ENCODE measurements around the gene MPND. TPM values are rescaled to one million over a fixed set of nuclear protein-coding genes. Genes with fewer than 3 reads are reported as not detected.
A peak's percentile ranks its signal among the peaks of the same experiment; 100 is the strongest.

The MPND gene
- total RNA-seq, 2 experiments from 2014 or later, result 12.6 to 18.0 TPM

GRCh38 chr19:4350111-4350510 is 6.7 kb downstream of the MPND start:
- Mint-ChIP-seq H3K9me3 (ENCODE audit: low read depth) (no peaks in the 10 kb centered on the region), H3K36me3 (ENCODE audit: low read depth) (peaks cover 14% of the 10 kb centered on the region), H3K4me3 (no peak overlapping the region), H3K27me3 (no peaks in the 10 kb centered on the region), H3K27ac (no peak overlapping the region), H3K4me1 (peaks cover 2% of the 10 kb centered on the region)
- intact Hi-C loops (cut with DNase I, micrococcal nuclease), result no loop called here
- ChIA-PET CTCF (interaction anchor here (0.6 kb wide), 1 partner anchor 82 kb away, joined by 3 read pairs; no protein-coding TSS in a partner anchor), POLR2A (no interaction called here)
- DNase-seq, result no peak
- ATAC-seq, result no peak

GRCh38 chr19:4350726-4351125 is 7.4 kb downstream of the MPND start:
- ChIA-PET CTCF (interaction anchor here (3.1 kb wide), 1 partner anchor 8 kb away, joined by 37 read pairs; the partner anchor contains the start of gene MPND), POLR2A (no interaction called here)
- Mint-ChIP-seq H3K4me1 (peaks cover 2% of the 10 kb centered on the region), H3K27me3 (no peaks in the 10 kb centered on the region), H3K27ac (no peak overlapping the region), H3K9me3 (ENCODE audit: low read depth) (no peaks in the 10 kb centered on the region), H3K4me3 (no peak overlapping the region), H3K36me3 (ENCODE audit: low read depth) (peaks cover 12% of the 10 kb centered on the region)
- DNase-seq (no peak), ATAC-seq (no peak)
- intact Hi-C loops (cut with DNase I, micrococcal nuclease), result no loop called here

- Mint-ChIP-seq H3K27ac (no peak overlapping the region), H3K36me3 (ENCODE audit: low read depth) (peaks cover 3% of the 10 kb centered on the region), H3K4me3 (no peak overlapping the region), H3K9me3 (ENCODE audit: low read depth) (no peaks in the 10 kb centered on the region), H3K4me1 (no peaks in the 10 kb centered on the region), H3K27me3 (no peaks in the 10 kb centered on the region)
- CTCF ChIA-PET, result interaction anchor here (0.5 to 3.1 kb wide), 21 partner anchors 10 to 174 kb away, joined by 3 to 52 read pairs (median 4); partner anchors contain the start of genes MPND and YJU2
- peak; percentile 74 for DNase-seq
- intact Hi-C loops (cut with DNase I, micrococcal nuclease), result loop anchor here (1.0 kb wide), 1 partner anchor 85 kb away; no protein-coding TSS in a partner anchor
- POLR2A ChIA-PET, result interaction anchor here (1.2 to 1.9 kb wide), 3 partner anchors 9 to 86 kb away, joined by 4 to 11 read pairs (median 7); partner anchors contain the start of gene MPND
- ATAC-seq, result peak; percentile 72
Observed at GRCh38 chr19:4352701-4353121, 9.3 kb downstream of the MPND start.

GRCh38 chr19:4354282-4354681 is 10.9 kb downstream of the MPND start:
- no peaks in the 10 kb centered on the region for H3K9me3 Mint-ChIP-seq (ENCODE audit: low read depth)
- ChIA-PET CTCF (interaction anchor here (2.1 kb wide), 1 partner anchor 22 kb away, joined by 8 read pairs; no protein-coding TSS in a partner anchor), POLR2A (no interaction called here)
- no peaks in the 10 kb centered on the region for H3K4me1 Mint-ChIP-seq
- H3K27me3 Mint-ChIP-seq, result no peaks in the 10 kb centered on the region
- intact Hi-C loops (cut with DNase I, micrococcal nuclease), result no loop called here
- no peak for DNase-seq
- no peak overlapping the region for H3K4me3 Mint-ChIP-seq
- H3K36me3 Mint-ChIP-seq (ENCODE audit: low read depth), result peaks cover 3% of the 10 kb centered on the region
- no peak for ATAC-seq
- no peak overlapping the region for H3K27ac Mint-ChIP-seq

- ChIA-PET CTCF (no interaction called here), POLR2A (no interaction called here)
- Mint-ChIP-seq H3K9me3 (ENCODE audit: low read depth) (no peaks in the 10 kb centered on the region), H3K4me3 (no peak overlapping the region), H3K36me3 (ENCODE audit: low read depth) (peaks cover 4% of the 10 kb centered on the region), H3K27ac (no peak overlapping the region), H3K4me1 (no peaks in the 10 kb centered on the region), H3K27me3 (no peaks in the 10 kb centered on the region)
- no peak for DNase-seq
- intact Hi-C loops (cut with DNase I, micrococcal nuclease), result no loop called here
- ATAC-seq, result no peak
Observed at GRCh38 chr19:4354897-4355296, 11.5 kb downstream of the MPND start.

- H3K4me3 Mint-ChIP-seq, result no peak overlapping the region
- H3K9me3 Mint-ChIP-seq (ENCODE audit: low read depth), result no peaks in the 10 kb centered on the region
- intact Hi-C loops (cut with DNase I, micrococcal nuclease), result no loop called here
- ChIA-PET CTCF (no interaction called here), POLR2A (interaction anchor here (1.4 kb wide), 1 partner anchor 13 kb away, joined by 4 read pairs; no protein-coding TSS in a partner anchor)
- no peaks in the 10 kb centered on the region for H3K27me3 Mint-ChIP-seq
- DNase-seq (no peak), ATAC-seq (no peak)
- H3K27ac Mint-ChIP-seq, result no peak overlapping the region
- H3K36me3 Mint-ChIP-seq (ENCODE audit: low read depth), result peaks cover 14% of the 10 kb centered on the region
- H3K4me1 Mint-ChIP-seq, result no peaks in the 10 kb centered on the region
Observed at GRCh38 chr19:4357095-4357797, 13.9 kb downstream of the MPND start.

- Mint-ChIP-seq H3K27ac (no peak overlapping the region), H3K9me3 (ENCODE audit: low read depth) (no peaks in the 10 kb centered on the region), H3K4me1 (no peaks in the 10 kb centered on the region), H3K36me3 (ENCODE audit: low read depth) (peaks cover 12% of the 10 kb centered on the region), H3K27me3 (no peaks in the 10 kb centered on the region), H3K4me3 (no peak overlapping the region)
- DNase-seq (no peak), ATAC-seq (no peak)
- intact Hi-C loops (cut with DNase I, micrococcal nuclease), result no loop called here
- POLR2A ChIA-PET, result interaction anchor here (1.4 kb wide), 1 partner anchor 12 kb away, joined by 4 read pairs; no protein-coding TSS in a partner anchor
- CTCF ChIA-PET, result no interaction called here
Observed at GRCh38 chr19:4357921-4358326, 14.6 kb downstream of the MPND start.

GRCh38 chr19:4358709-4359626 is 15.6 kb downstream of the MPND start:
- no peak for DNase-seq
- no peaks in the 10 kb centered on the region for H3K4me1 Mint-ChIP-seq
- POLR2A ChIA-PET, result interaction anchor here (1.4 kb wide), 1 partner anchor 11 kb away, joined by 4 read pairs; no protein-coding TSS in a partner anchor
- intact Hi-C loops (cut with DNase I, micrococcal nuclease), result no loop called here
- no peak for ATAC-seq
- CTCF ChIA-PET, result interaction anchor here (0.7 kb wide), 1 partner anchor 92 kb away, joined by 3 read pairs; no protein-coding TSS in a partner anchor
- no peak overlapping the region for H3K4me3 Mint-ChIP-seq
- H3K9me3 Mint-ChIP-seq (ENCODE audit: low read depth), result no peaks in the 10 kb centered on the region
- H3K27me3 Mint-ChIP-seq, result no peaks in the 10 kb centered on the region
- peaks cover 16% of the 10 kb centered on the region for H3K36me3 Mint-ChIP-seq (ENCODE audit: low read depth)
- no peak overlapping the region for H3K27ac Mint-ChIP-seq

- CTCF ChIA-PET, result no interaction called here
- Mint-ChIP-seq H3K36me3 (ENCODE audit: low read depth) (peaks cover 16% of the 10 kb centered on the region), H3K27ac (no peak overlapping the region), H3K4me1 (no peaks in the 10 kb centered on the region), H3K9me3 (ENCODE audit: low read depth) (no peaks in the 10 kb centered on the region), H3K27me3 (no peaks in the 10 kb centered on the region), H3K4me3 (no peak overlapping the region)
- POLR2A ChIA-PET, result no interaction called here
- ATAC-seq (no peak), DNase-seq (no peak)
- intact Hi-C loops (cut with DNase I, micrococcal nuclease), result no loop called here
Observed at GRCh38 chr19:4359627-4360000, 16.3 kb downstream of the MPND start.

- Mint-ChIP-seq H3K27ac (no peak overlapping the region), H3K27me3 (no peaks in the 10 kb centered on the region), H3K36me3 (ENCODE audit: low read depth) (peaks cover 18% of the 10 kb centered on the region), H3K9me3 (ENCODE audit: low read depth) (no peaks in the 10 kb centered on the region), H3K4me1 (no peaks in the 10 kb centered on the region), H3K4me3 (no peak overlapping the region)
- ChIA-PET POLR2A (no interaction called here), CTCF (no interaction called here)
- DNase-seq (no peak), ATAC-seq (no peak)
- intact Hi-C loops (cut with DNase I, micrococcal nuclease), result no loop called here
Observed at GRCh38 chr19:4360081-4360569, 16.8 kb downstream of the MPND start.

GRCh38 chr19:4360641-4361151 is 17.3 kb downstream of the MPND start:
- no peak for DNase-seq
- CTCF ChIA-PET, result no interaction called here
- Mint-ChIP-seq H3K4me3 (no peak overlapping the region), H3K4me1 (no peaks in the 10 kb centered on the region), H3K36me3 (ENCODE audit: low read depth) (peaks cover 18% of the 10 kb centered on the region), H3K9me3 (ENCODE audit: low read depth) (no peaks in the 10 kb centered on the region), H3K27ac (no peak overlapping the region), H3K27me3 (no peaks in the 10 kb centered on the region)
- intact Hi-C loops (cut with DNase I, micrococcal nuclease), result no loop called here
- no peak for ATAC-seq
- POLR2A ChIA-PET, result no interaction called here

Data from activated CD4-positive, alpha-beta T cell treated with anti-CD3 and anti-CD28 coated beads for 36 hours (primary cell).